HepG2 (cell line): ENCODE results near the gene SCO1. TPM values are rescaled to one million over a fixed set of nuclear protein-coding genes. Genes with fewer than 3 reads are reported as not detected.

Source experiments
- CENPT ChIP-seq: sonication (generic); formaldehyde crosslinking; IDR thresholded peaks from 2 replicates; pipeline ENCODE4 v1.8.0; 2022; ENCODE audit warnings: low read depth, mild to moderate bottlenecking, moderate library complexity, missing genetic modification reagents
- DZIP1 ChIP-seq: sonication (generic); formaldehyde crosslinking; IDR thresholded peaks from 2 replicates; pipeline ENCODE4 v1.5.0; 2020; ENCODE audit warnings: mild to moderate bottlenecking, missing genetic modification reagents
- EHMT2 ChIP-seq: fragments of 200-600 bp; sonication (generic); IDR thresholded peaks from 2 replicates; pipeline ENCODE4 v1.7.0; 2017; ENCODE audit warnings: antibody characterized with exemption, low read depth, low read length, borderline replicate concordance
- ELF1 ChIP-seq: sonication (generic); formaldehyde crosslinking; IDR thresholded peaks from 2 replicates; pipeline ENCODE4 v1.4.0; 2020; ENCODE audit warnings: missing genetic modification reagents
- HNF1A ChIP-seq, 2 experiments: sonication (generic) in 1 of 2; formaldehyde crosslinking in 1 of 2; IDR thresholded peaks; 2 replicates each; pipeline versions ENCODE4 v1.4.0 to v1.6.1; 2016 to 2020; ENCODE audit warnings: borderline replicate concordance in 1 of 2, low read depth in 1 of 2, mild to moderate bottlenecking in 1 of 2, missing genetic modification reagents in 1 of 2
- IRF9 ChIP-seq: sonication (generic); formaldehyde crosslinking; IDR thresholded peaks from 2 replicates; pipeline ENCODE4 v1.8.0; 2022; ENCODE audit warnings: missing genetic modification reagents, mild to moderate bottlenecking, borderline replicate concordance
- MEIS1 ChIP-seq: sonication (generic); formaldehyde crosslinking; IDR thresholded peaks from 2 replicates; pipeline ENCODE4 v1.9.0; 2021; ENCODE audit warnings: mild to moderate bottlenecking, missing genetic modification reagents, moderate library complexity, borderline replicate concordance
- RXRB ChIP-seq: IDR thresholded peaks from 2 replicates; pipeline ENCODE4 v1.6.1; 2016; ENCODE audit warnings: borderline replicate concordance, missing genetic modification reagents, missing compliant biosample characterization
- SOX5 ChIP-seq: IDR thresholded peaks from 2 replicates; pipeline ENCODE4 v1.6.1; 2016; ENCODE audit warnings: borderline replicate concordance
- ZNF136 ChIP-seq: sonication (generic); formaldehyde crosslinking; IDR thresholded peaks from 2 replicates; pipeline ENCODE4 v1.8.1; 2022; ENCODE audit warnings: low read depth, mild to moderate bottlenecking, moderate library complexity, missing genetic modification reagents
- ZNF230 ChIP-seq: sonication (generic); formaldehyde crosslinking; IDR thresholded peaks from 2 replicates; pipeline ENCODE4 v1.4.0; 2020; ENCODE audit warnings: mild to moderate bottlenecking, missing genetic modification reagents
- ZNF430 ChIP-seq: sonication (generic); formaldehyde crosslinking; IDR thresholded peaks from 2 replicates; pipeline ENCODE4 v1.9.0; 2021; ENCODE audit warnings: mild to moderate bottlenecking, missing genetic modification reagents
- polyA plus RNA-seq, 8 experiments: library from polyadenylated mRNA; depleted of rRNA in 3 of 8; stranded (reverse) in 7 of 8; unstranded in 1 of 8; fragments of >200 nt; fragmentation: Illumina TruSeq in 4 of 8; extraction: Trizol in 4 of 8; gene quantifications; 2 replicates each; pipeline versions ENCODE4 v1.2.1 to v1.2.3, GENCODE V29; 2011 to 2016; ENCODE audit warnings: low read depth in 4 of 8, missing spikeins in 1 of 8, mixed read lengths in 1 of 8; ENCODE audit not compliant: insufficient read depth in 1 of 8
- total RNA-seq, 5 experiments: library from RNA; depleted of rRNA; stranded (reverse); fragments of >200 nt; fragmentation: Illumina TruSeq; extraction: Trizol; gene quantifications; 2 replicates each; pipeline ENCODE4 v1.2.3, GENCODE V29; 2016; ENCODE audit warnings: low read depth in 1 of 5
- TF ChIP-seq, protein P1 (sequence below): sonication (generic); formaldehyde crosslinking; IDR thresholded peaks from 2 replicates; pipeline ENCODE4 v1.5.0; 2020; ENCODE audit warnings: missing genetic modification reagents
- TF ChIP-seq, protein P2 (sequence below): sonication (generic); formaldehyde crosslinking; IDR thresholded peaks from 2 replicates; pipeline ENCODE4 v1.9.0; 2022; ENCODE audit warnings: missing genetic modification reagents, mild to moderate bottlenecking, borderline replicate concordance
- TF ChIP-seq, protein P3 (sequence below): sonication (generic); formaldehyde crosslinking; IDR thresholded peaks from 2 replicates; pipeline ENCODE4 v1.5.0; 2020; ENCODE audit warnings: missing genetic modification reagents

SCO1 gene
- total and polyA plus RNA-seq, 2 of the 13 experiments (the other 11 are each of a cell fraction or from before 2014, with no cell fraction given), result 11.4 to 50.3 TPM

DNA sequence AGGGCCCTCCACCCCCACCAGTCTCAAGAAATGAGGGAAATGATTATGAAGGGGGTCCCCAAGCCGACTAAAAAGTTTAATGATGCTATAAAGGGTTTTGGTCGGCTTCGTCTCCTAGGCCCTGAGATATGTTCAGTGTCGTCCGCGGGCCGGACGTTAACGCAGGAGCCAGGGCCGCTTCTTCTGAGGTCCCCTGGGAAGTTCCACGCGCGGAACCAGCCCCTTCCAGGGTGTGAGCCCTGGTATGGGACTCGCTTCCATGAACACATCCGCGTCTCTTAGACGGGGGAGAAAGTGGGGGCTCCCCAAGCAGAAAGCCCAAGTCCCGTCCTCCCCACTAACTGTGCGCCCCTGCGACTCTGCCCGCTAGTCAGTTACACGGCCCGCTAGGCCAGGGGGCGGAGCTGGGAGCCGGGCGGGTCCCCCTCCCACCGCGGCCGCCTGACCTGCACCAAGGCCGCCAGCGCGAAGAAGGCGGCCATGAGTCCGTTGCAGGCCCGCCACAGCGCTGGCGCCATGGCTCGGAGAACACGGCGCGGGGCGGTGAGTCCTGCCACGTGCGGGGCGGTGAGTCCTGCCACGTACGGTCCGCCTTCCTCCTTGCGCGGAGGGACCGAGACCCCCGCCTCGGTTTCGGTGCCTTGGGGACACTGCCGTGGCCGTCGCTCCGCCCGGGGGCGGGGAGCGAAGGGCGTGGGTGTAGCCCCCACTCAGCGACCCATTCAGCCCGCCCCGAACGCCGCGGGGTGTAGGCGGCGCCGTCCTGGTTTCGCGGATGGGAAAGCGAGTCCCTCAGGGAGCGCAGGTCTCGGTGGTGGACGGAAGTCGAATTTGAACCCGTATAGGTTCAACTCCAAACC, 32.2 kb upstream of the SCO1 start, which contains the start of gene TMEM220 (continued):
- TF ChIP-seq ZNF230 (CRISPR knock-in tag), result peak; percentile 90
- TF ChIP-seq RXRB (CRISPR knock-in tag), result 0 out of 2 replicates have a peak, but pooled peaks have one; percentile 13
- TF ChIP-seq CENPT, result 0 out of 2 replicates have a peak, but pooled peaks have one; percentile 76
- no peak for TF ChIP-seq EHMT2
- TF ChIP-seq, protein P1, sequence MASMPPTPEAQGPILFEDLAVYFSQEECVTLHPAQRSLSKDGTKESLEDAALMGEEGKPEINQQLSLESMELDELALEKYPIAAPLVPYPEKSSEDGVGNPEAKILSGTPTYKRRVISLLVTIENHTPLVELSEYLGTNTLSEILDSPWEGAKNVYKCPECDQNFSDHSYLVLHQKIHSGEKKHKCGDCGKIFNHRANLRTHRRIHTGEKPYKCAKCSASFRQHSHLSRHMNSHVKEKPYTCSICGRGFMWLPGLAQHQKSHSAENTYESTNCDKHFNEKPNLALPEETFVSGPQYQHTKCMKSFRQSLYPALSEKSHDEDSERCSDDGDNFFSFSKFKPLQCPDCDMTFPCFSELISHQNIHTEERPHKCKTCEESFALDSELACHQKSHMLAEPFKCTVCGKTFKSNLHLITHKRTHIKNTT (CRISPR knock-in tag), result no peak
- no peak for TF ChIP-seq DZIP1 (CRISPR knock-in tag)
- TF ChIP-seq HNF1A (IDR thresholded peaks at IDR 0.05; ENCODE audit: low read depth), result no peak
- TF ChIP-seq HNF1A (CRISPR knock-in tag; IDR thresholded peaks at IDR 0.05; ENCODE audit: borderline replicate concordance), result peak; percentile 52; the same call in 1 of the 2 replicates
- TF ChIP-seq ELF1, result no peak
- TF ChIP-seq, protein P2, sequence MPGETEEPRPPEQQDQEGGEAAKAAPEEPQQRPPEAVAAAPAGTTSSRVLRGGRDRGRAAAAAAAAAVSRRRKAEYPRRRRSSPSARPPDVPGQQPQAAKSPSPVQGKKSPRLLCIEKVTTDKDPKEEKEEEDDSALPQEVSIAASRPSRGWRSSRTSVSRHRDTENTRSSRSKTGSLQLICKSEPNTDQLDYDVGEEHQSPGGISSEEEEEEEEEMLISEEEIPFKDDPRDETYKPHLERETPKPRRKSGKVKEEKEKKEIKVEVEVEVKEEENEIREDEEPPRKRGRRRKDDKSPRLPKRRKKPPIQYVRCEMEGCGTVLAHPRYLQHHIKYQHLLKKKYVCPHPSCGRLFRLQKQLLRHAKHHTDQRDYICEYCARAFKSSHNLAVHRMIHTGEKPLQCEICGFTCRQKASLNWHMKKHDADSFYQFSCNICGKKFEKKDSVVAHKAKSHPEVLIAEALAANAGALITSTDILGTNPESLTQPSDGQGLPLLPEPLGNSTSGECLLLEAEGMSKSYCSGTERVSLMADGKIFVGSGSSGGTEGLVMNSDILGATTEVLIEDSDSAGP (CRISPR knock-in tag), result peak; percentile 90
- no peak; the same call in 1 of the 2 replicates for TF ChIP-seq SOX5 (CRISPR knock-in tag)
- TF ChIP-seq, protein P3, sequence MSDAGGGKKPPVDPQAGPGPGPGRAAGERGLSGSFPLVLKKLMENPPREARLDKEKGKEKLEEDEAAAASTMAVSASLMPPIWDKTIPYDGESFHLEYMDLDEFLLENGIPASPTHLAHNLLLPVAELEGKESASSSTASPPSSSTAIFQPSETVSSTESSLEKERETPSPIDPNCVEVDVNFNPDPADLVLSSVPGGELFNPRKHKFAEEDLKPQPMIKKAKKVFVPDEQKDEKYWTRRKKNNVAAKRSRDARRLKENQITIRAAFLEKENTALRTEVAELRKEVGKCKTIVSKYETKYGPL (CRISPR knock-in tag), result 0 out of 2 replicates have a peak, but pooled peaks have one; percentile 34
- peak; percentile 64; the same call in 1 of the 2 replicates for TF ChIP-seq ZNF430
- TF ChIP-seq ZNF136 (CRISPR knock-in tag), result no peak
- TF ChIP-seq MEIS1 (CRISPR knock-in tag), result no peak
- TF ChIP-seq IRF9 (CRISPR knock-in tag), result peak; percentile 87
